MCF 10A (cell line): Measurements from ENCODE around the gene KRTAP2-1. TPM values are rescaled to one million over a fixed set of nuclear protein-coding genes. Genes with fewer than 3 reads are reported as not detected.

Experiments used
- BruUV-seq: library from RNA; stranded (reverse); fragments of 400-500 nt; replicated peaks from 2 replicates; lab custom pipeline; 2021; lab: Mats Ljungman, UMichigan
- CTCF ChIA-PET: fragments of 300-600 bp; sonication (Branson Sonifier 250); formaldehyde crosslinking; extraction: SDS; loops from one replicate; lab custom pipeline; 2021; ENCODE audit warnings: antibody characterized with exemption, inconsistent platforms; lab: Yijun Ruan, JAX
- POLR2A ChIA-PET: fragments of 300-600, 350-650 bp; sonication (Branson Sonifier 250); formaldehyde crosslinking; extraction: SDS; loops from one replicate; lab custom pipeline; 2020; ENCODE audit warnings: antibody characterized with exemption, inconsistent platforms; lab: Yijun Ruan, JAX
- DNase-seq: peaks from one replicate; pipeline ENCODE4 v3.0.0-alpha.2; 2018; ENCODE audit not compliant: unreplicated experiment
- H3K27ac Mint-ChIP-seq: one replicate; pipeline ENCODE4 v1.8.0; 2022; ENCODE audit warnings: mild to moderate bottlenecking, low read depth, mixed read lengths; ENCODE audit not compliant: unreplicated experiment
- H3K27me3 Mint-ChIP-seq: one replicate; pipeline ENCODE4 v1.8.0; 2022; ENCODE audit warnings: mixed read lengths; ENCODE audit not compliant: insufficient read depth, unreplicated experiment
- H3K36me3 Mint-ChIP-seq: one replicate; pipeline ENCODE4 v1.8.0; 2022; ENCODE audit warnings: mild to moderate bottlenecking, moderate library complexity, mixed read lengths; ENCODE audit not compliant: insufficient read depth, unreplicated experiment
- H3K4me1 Mint-ChIP-seq: one replicate; pipeline ENCODE4 v1.8.0; 2022; ENCODE audit warnings: mixed read lengths; ENCODE audit not compliant: insufficient read depth, unreplicated experiment
- H3K4me3 Mint-ChIP-seq: one replicate; pipeline ENCODE4 v1.8.0; 2022; ENCODE audit warnings: mild to moderate bottlenecking, moderate library complexity, mixed read lengths; ENCODE audit not compliant: unreplicated experiment
- H3K9me3 Mint-ChIP-seq: one replicate; pipeline ENCODE4 v1.8.0; 2022; ENCODE audit warnings: mixed read lengths; ENCODE audit not compliant: unreplicated experiment
- intact Hi-C: fragments of 100-400 bp; cut with micrococcal nuclease; formaldehyde crosslinking; loops from 2 replicates; pipeline ENCODE4 v1.14.1; 2022
- total RNA-seq: library from RNA; stranded (reverse); gene quantifications from 2 replicates; pipeline ENCODE4 v1.2.3, GENCODE V29; 2022
- TF ChIP-seq, protein P1 (sequence below): fragments of 200-600 bp; IDR thresholded peaks from one replicate; pipeline ENCODE4 v1.8.0; 2022; ENCODE audit warnings: antibody characterized with exemption, mild to moderate bottlenecking; ENCODE audit not compliant: unreplicated experiment

KRTAP2-1 gene
- total RNA-seq, 1 experiment from 2014 or later, result not detected

DNA sequence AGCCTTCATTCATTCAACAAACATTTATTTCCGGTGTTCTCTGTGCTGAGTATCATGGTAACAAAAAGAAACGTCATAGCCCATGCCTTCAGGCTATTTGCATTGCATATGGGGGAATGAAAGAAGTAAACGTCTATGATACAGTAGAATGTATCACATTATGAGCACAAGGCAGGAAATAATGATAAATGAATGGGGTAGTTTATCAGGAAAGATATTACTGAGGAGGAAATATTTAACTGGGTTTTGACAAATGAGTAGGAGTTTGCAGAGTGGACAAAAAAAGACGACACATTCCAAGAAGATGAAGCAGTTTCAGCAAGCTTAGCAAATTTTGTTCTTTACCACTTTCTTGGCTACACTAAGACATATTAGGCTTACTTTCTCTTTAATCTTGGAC lies 35.5 kb upstream of the KRTAP2-1 start:
- Mint-ChIP-seq H3K9me3 (no peaks in the 10 kb centered on the region), H3K27me3 (no peaks in the 10 kb centered on the region), H3K4me3 (no peak overlapping the region), H3K36me3 (no peaks in the 10 kb centered on the region), H3K27ac (no peak overlapping the region), H3K4me1 (peaks cover 16% of the 10 kb centered on the region)
- intact Hi-C loops, result no loop called here
- DNase-seq, result peak; percentile 33
- POLR2A ChIA-PET, result no interaction called here
- TF ChIP-seq, protein P1, sequence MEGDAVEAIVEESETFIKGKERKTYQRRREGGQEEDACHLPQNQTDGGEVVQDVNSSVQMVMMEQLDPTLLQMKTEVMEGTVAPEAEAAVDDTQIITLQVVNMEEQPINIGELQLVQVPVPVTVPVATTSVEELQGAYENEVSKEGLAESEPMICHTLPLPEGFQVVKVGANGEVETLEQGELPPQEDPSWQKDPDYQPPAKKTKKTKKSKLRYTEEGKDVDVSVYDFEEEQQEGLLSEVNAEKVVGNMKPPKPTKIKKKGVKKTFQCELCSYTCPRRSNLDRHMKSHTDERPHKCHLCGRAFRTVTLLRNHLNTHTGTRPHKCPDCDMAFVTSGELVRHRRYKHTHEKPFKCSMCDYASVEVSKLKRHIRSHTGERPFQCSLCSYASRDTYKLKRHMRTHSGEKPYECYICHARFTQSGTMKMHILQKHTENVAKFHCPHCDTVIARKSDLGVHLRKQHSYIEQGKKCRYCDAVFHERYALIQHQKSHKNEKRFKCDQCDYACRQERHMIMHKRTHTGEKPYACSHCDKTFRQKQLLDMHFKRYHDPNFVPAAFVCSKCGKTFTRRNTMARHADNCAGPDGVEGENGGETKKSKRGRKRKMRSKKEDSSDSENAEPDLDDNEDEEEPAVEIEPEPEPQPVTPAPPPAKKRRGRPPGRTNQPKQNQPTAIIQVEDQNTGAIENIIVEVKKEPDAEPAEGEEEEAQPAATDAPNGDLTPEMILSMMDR, result no peak
- no TSS peak for BruUV-seq
- CTCF ChIA-PET, result no interaction called here

DNA sequence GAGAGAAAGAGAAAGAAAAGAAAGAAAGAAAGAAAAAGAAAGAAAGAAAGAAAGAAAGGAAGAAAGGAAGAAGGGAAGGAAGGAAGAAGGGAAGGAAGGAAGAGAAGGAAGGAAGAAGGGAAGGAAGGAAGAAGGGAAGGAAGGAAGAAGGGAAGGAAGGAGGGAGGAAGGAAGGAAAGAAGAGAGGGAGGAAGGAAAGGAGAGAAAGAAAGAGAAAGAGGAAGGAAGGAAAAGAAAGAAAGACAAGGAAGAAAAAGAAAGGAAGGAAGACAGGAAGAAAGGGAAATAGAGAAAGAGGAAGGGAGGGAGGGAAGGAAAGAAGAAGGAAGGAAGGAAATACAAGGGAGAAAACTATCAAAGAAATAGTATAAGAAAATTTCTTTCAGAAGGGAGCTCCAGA lies 29.7 kb upstream of the KRTAP2-1 start:
- ChIA-PET CTCF (no interaction called here), POLR2A (no interaction called here)
- Mint-ChIP-seq H3K4me3 (no peak overlapping the region), H3K36me3 (no peaks in the 10 kb centered on the region), H3K4me1 (no peaks in the 10 kb centered on the region), H3K27ac (no peak overlapping the region), H3K9me3 (no peaks in the 10 kb centered on the region), H3K27me3 (peaks cover 8% of the 10 kb centered on the region)
- TF ChIP-seq, protein P1, result no peak
- BruUV-seq, result no TSS peak
- intact Hi-C loops, result no loop called here
- DNase-seq, result no peak

DNA sequence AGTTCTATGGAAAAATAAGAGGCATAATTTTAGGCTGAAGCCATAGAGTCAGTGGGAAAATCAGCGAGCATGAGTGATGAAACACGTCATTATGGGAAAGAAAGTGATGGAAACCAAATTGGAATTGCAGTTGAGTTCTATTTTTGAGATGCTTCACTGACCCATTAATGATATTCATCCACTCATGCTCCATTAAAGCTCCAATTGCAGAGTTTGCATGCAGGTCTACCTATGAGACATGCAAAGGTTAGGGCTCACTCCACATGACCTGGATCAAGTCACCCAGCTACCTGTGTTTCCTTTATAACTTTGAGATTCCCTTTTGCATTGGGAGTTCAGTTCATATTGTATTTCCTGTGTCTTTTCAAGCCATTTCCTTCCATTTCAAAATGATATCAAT lies 26.6 kb upstream of the KRTAP2-1 start:
- no peaks in the 10 kb centered on the region for H3K4me1 Mint-ChIP-seq
- H3K36me3 Mint-ChIP-seq, result no peaks in the 10 kb centered on the region
- H3K27ac Mint-ChIP-seq, result no peak overlapping the region
- TF ChIP-seq, protein P1, result no peak
- no TSS peak for BruUV-seq
- H3K9me3 Mint-ChIP-seq, result no peaks in the 10 kb centered on the region
- peaks cover 8% of the 10 kb centered on the region for H3K27me3 Mint-ChIP-seq
- ChIA-PET POLR2A (no interaction called here), CTCF (no interaction called here)
- H3K4me3 Mint-ChIP-seq, result no peak overlapping the region
- intact Hi-C loops, result no loop called here
- no peak for DNase-seq

DNA sequence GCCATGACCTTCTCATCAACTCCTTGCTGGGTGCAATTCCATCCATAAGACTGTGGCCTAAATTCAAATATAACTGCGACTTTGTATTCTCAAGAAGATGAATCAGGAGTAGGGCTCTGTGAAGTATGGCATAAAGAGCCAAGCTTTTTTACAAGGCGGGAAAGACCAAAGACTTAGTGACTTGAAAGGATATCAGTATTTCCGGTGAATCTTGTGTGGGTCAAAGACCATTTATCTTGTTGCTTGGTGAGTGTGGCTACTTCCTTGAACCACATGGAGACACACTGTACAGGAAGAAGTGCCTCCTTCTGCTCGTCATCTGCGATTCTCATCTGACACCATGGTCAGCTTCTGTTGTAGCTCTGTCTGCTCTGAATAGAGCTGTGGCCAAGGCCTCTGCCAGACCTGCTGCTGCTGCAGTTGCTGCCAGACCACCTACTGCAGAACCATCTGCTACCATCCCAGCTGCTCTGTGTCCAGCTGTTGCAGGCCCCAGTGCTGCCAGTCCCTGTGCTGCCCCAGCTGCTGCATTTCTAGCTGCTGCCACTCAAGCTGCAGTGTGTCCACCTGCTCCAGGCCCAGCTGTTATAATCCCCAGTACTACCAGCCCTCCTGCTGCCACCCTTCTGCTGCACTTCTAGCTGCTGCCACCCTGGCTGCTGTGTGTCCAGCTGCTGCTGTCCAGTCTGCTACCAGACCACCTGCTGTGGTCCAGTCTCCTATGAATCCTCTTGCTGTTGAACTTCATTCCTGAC lies 24.7 kb upstream of the KRTAP2-1 start:
- no peaks in the 10 kb centered on the region for H3K36me3 Mint-ChIP-seq
- CTCF ChIA-PET, result interaction anchor here (0.6 kb wide), 1 partner anchor 478 kb away, joined by 4 read pairs; no protein-coding TSS in a partner anchor
- DNase-seq, result no peak
- H3K27ac Mint-ChIP-seq, result no peak overlapping the region
- POLR2A ChIA-PET, result interaction anchor here (0.6 kb wide), 1 partner anchor 528 kb away, joined by 3 read pairs; no protein-coding TSS in a partner anchor
- intact Hi-C loops, result no loop called here
- no peaks in the 10 kb centered on the region for H3K4me1 Mint-ChIP-seq
- H3K27me3 Mint-ChIP-seq, result peaks cover 8% of the 10 kb centered on the region
- no peak overlapping the region for H3K4me3 Mint-ChIP-seq
- TF ChIP-seq, protein P1, result no peak
- BruUV-seq, result no TSS peak
- H3K9me3 Mint-ChIP-seq, result no peaks in the 10 kb centered on the region
